ENCODE results near the gene NFE2L3. TPM values are rescaled to one million over a fixed set of nuclear protein-coding genes. Genes with fewer than 3 reads are reported as not detected.

The NFE2L3 gene
- total and polyA plus RNA-seq, 2 of the 4 experiments (the other 2 are of a cell fraction): 28.0 to 43.2 TPM

DNA sequence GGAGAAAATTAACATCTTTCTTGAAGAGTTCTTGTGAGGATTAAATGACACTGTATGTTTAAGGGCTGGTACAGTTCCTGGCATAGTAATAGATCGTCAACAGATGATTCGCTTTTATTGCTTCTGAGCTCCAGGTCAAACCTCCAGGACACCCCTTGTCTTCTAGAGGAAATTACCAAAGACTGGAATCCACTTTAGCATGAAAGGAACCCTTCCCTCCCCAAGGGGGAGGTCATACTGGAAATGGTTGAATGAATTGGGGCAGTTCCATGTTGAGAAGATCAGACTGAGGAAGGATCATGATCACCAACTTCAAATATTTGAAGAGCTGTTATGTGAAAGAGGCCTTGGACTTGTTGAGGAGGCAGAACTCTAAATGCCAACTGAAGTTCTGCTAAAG, 8.9 kb downstream of the NFE2L3 start:
- Histone ChIP-seq H3K9ac (ENCODE audit: low read depth, low read length) (no peak overlapping the region), H3K27ac (ENCODE audit: insufficient read depth, low read length) (no peak overlapping the region), H3K14ac (replicated peaks; ENCODE audit: low read depth, low read length) (no peak overlapping the region; the same call in 1 of the 2 replicates), H3K4me2 (ENCODE audit: low read depth, low read length) (no peak overlapping the region), H4K91ac (ENCODE audit: insufficient read depth, low read depth, low read length) (no peak overlapping the region), H3K23ac (ENCODE audit: low read depth, low read length) (no peak overlapping the region), H2AK9ac (replicated peaks; ENCODE audit: low read depth, low read length, poor library complexity) (no peak overlapping the region), H3K4me1 (ENCODE audit: control insufficient read depth, insufficient read depth, low read length) (peaks cover 12% of the 10 kb centered on the region), H2BK5ac (ENCODE audit: low read depth, low read length, poor library complexity, severe bottlenecking) (no peak overlapping the region), H3K9me1 (ENCODE audit: insufficient read depth, low read length) (peaks cover 17% of the 10 kb centered on the region), H3K27me3 (ENCODE audit: control insufficient read depth, insufficient read depth, low read length) (no peaks in the 10 kb centered on the region), H3K79me1 (ENCODE audit: low read depth in 1 of 2, low read length in 2 of 2) (peaks cover 13 to 44% of the 10 kb centered on the region in 2 experiments), H3K36me3 (ENCODE audit: control insufficient read depth, insufficient read depth, low read length) (no peaks in the 10 kb centered on the region), H3K4me3 (ENCODE audit: insufficient read depth, low read depth, low read length) (no peak overlapping the region), H4K8ac (ENCODE audit: low read depth in 2 of 2, low read length in 2 of 2) (no peak overlapping the region), H2BK20ac (ENCODE audit: low read depth, low read length) (no peak overlapping the region; the same call in 1 of the 2 replicates), H3K56ac (ENCODE audit: extremely low read depth, insufficient read depth, low read length) (no peak overlapping the region), H2BK15ac (ENCODE audit: low read depth, low read length) (no peak overlapping the region), H3K9me3 (ENCODE audit: control insufficient read depth, insufficient read depth, low read length) (no peaks in the 10 kb centered on the region), H4K20me1 (ENCODE audit: insufficient read depth, low read length) (no peaks in the 10 kb centered on the region), H2AFZ (replicated peaks; ENCODE audit: low read length, poor library complexity) (no peak overlapping the region), H2BK120ac (ENCODE audit: low read depth, low read length) (no peak overlapping the region), H2AK5ac (ENCODE audit: low read depth, low read length) (no peak overlapping the region), H4K5ac (ENCODE audit: low read depth, low read length) (no peak overlapping the region), H3K4ac (ENCODE audit: low read depth, low read length) (no peak overlapping the region), H3K18ac (ENCODE audit: low read depth, low read length) (no peak overlapping the region)
- ATAC-seq (ENCODE audit: low read depth) (no peak), DNase-seq (no peak)
- no TSS peak for BruUV-seq (replicated peaks)
- intact Hi-C loops (cut with micrococcal nuclease): no loop called here
- TF ChIP-seq POLR2A (IDR thresholded peaks at IDR 0.05; ENCODE audit: low read depth, low read length) (no peak), MAFK (IDR thresholded peaks at IDR 0.05; ENCODE audit: low read depth, low read length) (no peak), FOS (IDR thresholded peaks at IDR 0.05; ENCODE audit: low read depth, low read length) (no peak)
- ChIA-PET CTCF (interaction anchor here (0.6 to 0.9 kb wide), 3 partner anchors 14 to 70 kb away, joined by 3 to 5 read pairs (median 3); no protein-coding TSS in a partner anchor), POLR2A (ENCODE audit: unreplicated experiment) (interaction anchor here (0.6 to 0.7 kb wide), 2 partner anchors 28 to 1607 kb away, joined by 3 to 4 read pairs; no protein-coding TSS in a partner anchor)
- in situ Hi-C loops (cut with MboI; ENCODE audit: low sequenced_read_pairs): no loop called here
- WGBS, 2 experiments (ENCODE audit: extremely low coverage in 2 of 2, insufficient read length in 1 of 2): no CpG with 5 or more reads among the region's 2 CpGs
- dilution Hi-C loops (cut with HindIII; ENCODE audit: low sequenced_read_pairs, unreplicated experiment): no loop called here
